K562 (cell line): ENCODE results near the gene PAQR7. TPM values are rescaled to one million over a fixed set of nuclear protein-coding genes. Genes with fewer than 3 reads are reported as not detected.

Experiments
- ATF7 ChIP-seq: fragments of 450-650 bp; IDR thresholded peaks from 2 replicates; pipeline ENCODE4 v1.7.1; 2014; ENCODE audit warnings: mild to moderate bottlenecking, moderate library complexity
- BRF1 ChIP-seq: IDR thresholded peaks from 3 replicates; pipeline ENCODE4 v1.6.1; 2011; ENCODE audit warnings: borderline replicate concordance, mild to moderate bottlenecking; ENCODE audit not compliant: insufficient read length; ENCODE audit errors: extremely low read depth
- ELF1 ChIP-seq: fragments of 200-800 bp; sonication (Bioruptor generic); IDR thresholded peaks from 2 replicates; pipeline ENCODE4 v1.6.1; 2016; ENCODE audit warnings: missing genetic modification characterization, missing compliant biosample characterization
- ESRRB ChIP-seq: fragments of 250-450 bp; sonication (Bioruptor Pico); IDR thresholded peaks from 2 replicates; pipeline ENCODE4 v1.5.0; 2020; ENCODE audit warnings: mild to moderate bottlenecking, moderate library complexity, borderline replicate concordance
- ETS1 ChIP-seq: conservative IDR thresholded peaks from 2 replicates; pipeline ENCODE4 v1.6.1; 2011; ENCODE audit warnings: low read depth, mild to moderate bottlenecking, low read length; ENCODE audit not compliant: control insufficient read depth
- ETV5 ChIP-seq: sonication (generic); formaldehyde crosslinking; IDR thresholded peaks from 2 replicates; pipeline ENCODE4 v1.4.0; 2020; ENCODE audit warnings: low read depth, mild to moderate bottlenecking, missing genetic modification reagents
- FOXA1 ChIP-seq: fragments of 450-650 bp; IDR thresholded peaks from 2 replicates; pipeline ENCODE4 v1.6.1; 2016; ENCODE audit warnings: mild to moderate bottlenecking, borderline replicate concordance
- FUS ChIP-seq: fragments of 200-400 bp; formaldehyde crosslinking; optimal IDR thresholded peaks from 2 replicates; pipeline ENCODE3; 2017; ENCODE audit warnings: low read depth, low read length
- HMGN3 ChIP-seq: IDR thresholded peaks from 2 replicates; pipeline ENCODE4 v1.6.1; 2011; ENCODE audit warnings: borderline replicate concordance, low read depth, mild to moderate bottlenecking, mixed read lengths, low read length; ENCODE audit not compliant: insufficient read length; ENCODE audit errors: extremely low read depth
- HOXB6 ChIP-seq: fragments of 250-450 bp; sonication (Bioruptor Pico); IDR thresholded peaks from 2 replicates; pipeline ENCODE4 v1.5.1; 2022; ENCODE audit warnings: mild to moderate bottlenecking, borderline replicate concordance
- L3MBTL2 ChIP-seq: fragments of 450-650 bp; IDR thresholded peaks from 2 replicates; pipeline ENCODE4 v1.6.1; 2016; ENCODE audit warnings: mild to moderate bottlenecking, moderate library complexity
- NR1H2 ChIP-seq: sonication (generic); formaldehyde crosslinking; IDR thresholded peaks from 2 replicates; pipeline ENCODE4 v1.4.0; 2020; ENCODE audit warnings: mild to moderate bottlenecking, missing genetic modification reagents
- PHF8 ChIP-seq: fragments of 200-600 bp; sonication (generic); IDR thresholded peaks from 2 replicates; pipeline ENCODE4 v1.6.1; 2012; ENCODE audit warnings: mixed run types, mild to moderate bottlenecking, inconsistent platforms, low read length, moderate library complexity, borderline replicate concordance
- SIN3B ChIP-seq: fragments of 450-650 bp; IDR thresholded peaks from 2 replicates; pipeline ENCODE4 v1.6.1; 2017; ENCODE audit warnings: low read depth, mild to moderate bottlenecking, moderate library complexity
- SPI1 ChIP-seq: IDR thresholded peaks from 2 replicates; pipeline ENCODE4 v1.6.1; 2011; ENCODE audit warnings: low read depth, low read length, control low read depth, borderline replicate concordance
- SRF ChIP-seq, 2 experiments: fragments of 250-450, 450-650 bp in 1 of 2; sonication (Bioruptor Pico) in 1 of 2; sonication (generic) in 1 of 2; formaldehyde crosslinking; IDR thresholded peaks; 2 replicates each; pipeline versions ENCODE4 v1.5.0 to v1.5.1; 2020 to 2022; ENCODE audit warnings: mild to moderate bottlenecking in 1 of 2, missing genetic modification reagents in 1 of 2
- ZBTB17 ChIP-seq: fragments of 450-650 bp; formaldehyde crosslinking; IDR thresholded peaks from 2 replicates; pipeline ENCODE4 v1.4.0; 2020; ENCODE audit warnings: mild to moderate bottlenecking
- ZNF224 ChIP-seq: sonication (generic); formaldehyde crosslinking; IDR thresholded peaks from 2 replicates; pipeline ENCODE4 v1.8.0; 2022; ENCODE audit warnings: mild to moderate bottlenecking, missing genetic modification reagents
- ZNF311 ChIP-seq: fragments of 250-450 bp; sonication (Bioruptor Pico); IDR thresholded peaks from 2 replicates; pipeline ENCODE4 v1.4.0; 2020; ENCODE audit warnings: mild to moderate bottlenecking, moderate library complexity
- ZNF395 ChIP-seq: fragments of 200-800 bp; sonication (Bioruptor generic); IDR thresholded peaks from 2 replicates; pipeline ENCODE4 v1.6.1; 2017; ENCODE audit warnings: missing genetic modification characterization, missing compliant biosample characterization
- ZNF511 ChIP-seq: sonication (generic); formaldehyde crosslinking; IDR thresholded peaks from 2 replicates; pipeline ENCODE4 v1.8.0; 2022; ENCODE audit warnings: mild to moderate bottlenecking, missing genetic modification reagents
- ZNF785 ChIP-seq: fragments of 250-450 bp; sonication (Bioruptor Pico); IDR thresholded peaks from 2 replicates; pipeline ENCODE4 v1.4.0; 2020; ENCODE audit warnings: mild to moderate bottlenecking
- polyA plus RNA-seq, 8 experiments: library from polyadenylated mRNA; depleted of rRNA in 4 of 8; stranded (reverse) in 5 of 8; unstranded in 3 of 8; fragments of >200 nt; fragmentation: Nextera tagmentation in 2 of 8; fragmentation: Illumina TruSeq in 1 of 8; extraction: Ambion mirVana in 2 of 8; extraction: Trizol in 1 of 8; gene quantifications; 2 replicates each; pipeline versions ENCODE4 v1.2.1 to v1.2.3, GENCODE V29; 2011 to 2014; ENCODE audit warnings: inconsistent platforms in 1 of 8, missing spikeins in 1 of 8
- total RNA-seq, 7 experiments: library from RNA; depleted of rRNA in 6 of 7; stranded (reverse); fragments of >200 nt in 6 of 7; fragmentation: Illumina TruSeq in 2 of 7; extraction: Trizol in 2 of 7; gene quantifications; 2 replicates each; pipeline versions ENCODE4 v1.2.1 to v1.2.3, GENCODE V29; 2011 to 2021; ENCODE audit warnings: low replicate concordance in 1 of 7
- TF ChIP-seq, protein P1 (sequence below), 2 experiments: fragments of 450-650 bp; IDR thresholded peaks; 2 replicates each; pipeline ENCODE4 v1.6.1; 2016
- TF ChIP-seq, protein P2 (sequence below): fragments of 250-450 bp; sonication (Bioruptor Pico); IDR thresholded peaks from 2 replicates; pipeline ENCODE4 v1.8.0; 2022; ENCODE audit warnings: moderate library complexity, mild to moderate bottlenecking, inconsistent platforms

Gene PAQR7
- total and polyA plus RNA-seq, 9 of the 15 experiments (the other 6 are each of a cell fraction or from before 2014, with no cell fraction given), result 1.1 to 5.2 (median 2.6) TPM

DNA sequence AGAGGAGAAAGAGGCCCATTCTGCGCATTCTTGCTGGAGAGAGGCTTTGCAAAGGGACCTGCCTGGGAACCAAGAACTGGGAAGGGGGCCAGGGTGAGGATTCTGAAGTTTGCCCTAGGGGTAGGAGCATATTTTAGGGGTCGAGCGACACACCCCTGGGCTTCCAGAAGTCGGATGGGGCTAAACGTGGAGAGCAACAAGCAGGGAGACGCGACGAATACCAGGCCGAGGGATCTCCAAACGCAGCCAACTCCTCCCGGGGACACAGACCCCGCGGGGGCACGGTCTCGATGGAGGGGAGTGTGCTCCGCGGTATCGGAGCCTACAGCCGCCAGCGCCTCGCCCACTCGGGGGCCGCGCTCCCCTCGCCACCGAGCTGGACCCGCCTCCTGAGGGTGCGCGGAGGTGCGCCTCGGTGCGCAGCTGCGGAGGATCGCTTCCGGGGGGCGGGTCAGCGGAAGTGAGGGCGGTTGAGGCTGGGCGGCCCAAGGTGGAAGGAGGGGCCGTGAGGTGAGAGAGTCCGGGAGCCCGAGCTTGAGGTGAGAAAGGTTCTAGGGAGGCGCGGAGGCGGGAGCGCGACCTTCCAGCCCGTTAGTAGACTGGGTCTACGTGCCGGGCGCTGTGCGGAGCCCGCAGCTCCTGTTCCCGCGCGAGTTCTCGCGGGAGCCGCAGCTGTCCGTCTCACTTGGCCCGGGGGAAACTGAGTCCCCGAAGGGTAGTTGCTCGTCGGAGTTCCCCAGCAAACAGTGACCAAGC lies 55.8 kb downstream of the PAQR7 start, which contains the start of gene MTFR1L (continued):
- TF ChIP-seq ZNF395 (CRISPR knock-in tag) (peak; percentile 82), ELF1 (tag) (peak; percentile 85), HMGN3 (peak; percentile 91), SRF (CRISPR knock-in tag; IDR thresholded peaks at IDR 0.05) (peak in 1 of 2 experiments; percentile 48; a peak in 1 of 4 replicates), ZBTB17 (CRISPR knock-in tag) (peak; percentile 64), FUS (no peak), SIN3B (peak; percentile 20; the same call in 1 of the 2 replicates), ZNF224 (no peak), ZNF311 (no peak), ETV5 (peak; percentile 89), FOXA1 (no peak), ETS1 (peak; percentile 87), NR1H2 (peak; percentile 90; the same call in 1 of the 2 replicates), ZNF785 (CRISPR knock-in tag) (no peak), ATF7 (peak; percentile 86), SPI1 (peak; percentile 60), BRF1 (no peak), ZNF511 (CRISPR knock-in tag) (peak; percentile 49), HOXB6 (CRISPR knock-in tag) (no peak), L3MBTL2 (peak; percentile 65), ESRRB (no peak), PHF8 (peak; percentile 86)
- TF ChIP-seq, protein P1, sequence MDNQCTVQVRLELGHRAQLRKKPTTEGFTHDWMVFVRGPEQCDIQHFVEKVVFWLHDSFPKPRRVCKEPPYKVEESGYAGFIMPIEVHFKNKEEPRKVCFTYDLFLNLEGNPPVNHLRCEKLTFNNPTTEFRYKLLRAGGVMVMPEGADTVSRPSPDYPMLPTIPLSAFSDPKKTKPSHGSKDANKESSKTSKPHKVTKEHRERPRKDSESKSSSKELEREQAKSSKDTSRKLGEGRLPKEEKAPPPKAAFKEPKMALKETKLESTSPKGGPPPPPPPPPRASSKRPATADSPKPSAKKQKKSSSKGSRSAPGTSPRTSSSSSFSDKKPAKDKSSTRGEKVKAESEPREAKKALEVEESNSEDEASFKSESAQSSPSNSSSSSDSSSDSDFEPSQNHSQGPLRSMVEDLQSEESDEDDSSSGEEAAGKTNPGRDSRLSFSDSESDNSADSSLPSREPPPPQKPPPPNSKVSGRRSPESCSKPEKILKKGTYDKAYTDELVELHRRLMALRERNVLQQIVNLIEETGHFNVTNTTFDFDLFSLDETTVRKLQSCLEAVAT (IDR thresholded peaks at IDR 0.05), result peak in 1 of 2 experiments; percentile 33; a peak in 2 of 4 replicates
- TF ChIP-seq, protein P2, sequence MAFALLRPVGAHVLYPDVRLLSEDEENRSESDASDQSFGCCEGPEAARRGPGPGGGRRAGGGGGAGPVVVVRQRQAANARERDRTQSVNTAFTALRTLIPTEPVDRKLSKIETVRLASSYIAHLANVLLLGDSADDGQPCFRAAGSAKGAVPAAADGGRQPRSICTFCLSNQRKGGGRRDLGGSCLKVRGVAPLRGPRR (CRISPR knock-in tag), result no peak
